HL-60/S4 (cell line): ENCODE results near the gene KHDRBS2.

Experiments
- in situ Hi-C: fragments of 300-500 bp; cut with MboI; formaldehyde crosslinking; loops from 2 replicates; pipeline ENCODE4 v1.14.3; 2022; ENCODE audit warnings: low sequenced_read_pairs

Gene KHDRBS2

DNA sequence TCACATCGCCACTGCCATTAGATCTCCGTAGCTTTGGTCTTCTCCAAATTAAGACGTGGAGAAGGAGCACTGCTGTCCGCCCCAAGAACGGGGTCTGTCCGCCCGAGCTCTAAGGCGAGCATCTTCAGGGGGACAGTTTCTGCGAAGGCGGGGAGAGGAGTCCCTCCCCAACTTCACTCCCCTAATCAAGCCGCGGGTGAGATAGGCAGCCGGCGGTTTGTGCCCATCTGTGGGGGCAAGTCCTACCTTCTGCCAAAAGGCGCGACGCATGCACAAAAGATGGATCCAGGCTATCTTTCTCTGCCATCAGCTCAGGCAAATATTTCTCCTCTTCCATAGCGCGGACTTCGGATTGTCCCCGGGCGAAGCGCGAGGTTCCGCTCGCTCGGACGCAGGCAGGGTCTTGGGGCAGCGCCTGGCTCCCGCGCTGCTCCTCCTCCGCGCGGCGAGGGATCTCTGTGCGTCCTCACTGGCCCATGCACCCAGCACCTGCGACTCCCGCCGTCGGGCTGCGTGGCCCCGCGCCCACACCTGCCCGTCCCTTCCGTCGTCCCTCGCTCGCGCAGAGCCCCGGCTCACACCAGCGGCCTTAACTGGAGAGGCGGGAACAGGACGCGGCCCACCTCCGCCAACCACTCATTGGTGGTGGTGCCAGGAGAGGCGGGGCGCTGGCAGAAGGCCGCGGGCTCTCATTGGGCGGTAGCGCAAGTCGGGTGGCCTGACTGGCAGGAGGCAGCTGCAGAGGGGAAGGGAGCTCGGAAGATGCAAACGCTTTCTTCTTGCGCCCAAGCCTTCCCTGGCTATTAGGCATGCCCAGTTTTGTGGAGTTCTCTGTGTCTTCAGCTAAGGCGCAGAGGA lies at the start of gene KHDRBS2:
TSS of gene KHDRBS2 (minus strand) at position 614 of the 858 bp plus-strand sequence.
- in situ Hi-C loops = no loop called here

DNA sequence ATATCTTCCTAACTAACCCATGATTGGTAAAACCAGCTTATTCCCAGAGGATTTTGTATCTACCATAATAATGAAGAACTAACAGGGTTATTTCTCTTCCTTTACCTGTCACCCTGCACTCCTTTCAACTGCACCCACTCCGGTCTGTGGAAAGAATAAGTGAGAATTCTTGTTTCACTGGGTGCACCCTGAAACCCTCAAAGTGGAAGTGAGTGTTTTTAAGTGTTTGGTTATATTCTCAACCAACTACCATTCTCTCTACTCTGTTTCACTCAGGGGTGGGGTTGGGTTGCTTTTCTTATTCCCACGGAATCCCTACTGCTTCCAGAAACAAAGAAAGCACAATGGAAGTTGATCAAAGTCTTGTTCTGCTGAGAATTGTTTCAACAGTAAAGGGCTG lies 42.6 kb upstream of the KHDRBS2 start:
- in situ Hi-C loops = no loop called here

DNA sequence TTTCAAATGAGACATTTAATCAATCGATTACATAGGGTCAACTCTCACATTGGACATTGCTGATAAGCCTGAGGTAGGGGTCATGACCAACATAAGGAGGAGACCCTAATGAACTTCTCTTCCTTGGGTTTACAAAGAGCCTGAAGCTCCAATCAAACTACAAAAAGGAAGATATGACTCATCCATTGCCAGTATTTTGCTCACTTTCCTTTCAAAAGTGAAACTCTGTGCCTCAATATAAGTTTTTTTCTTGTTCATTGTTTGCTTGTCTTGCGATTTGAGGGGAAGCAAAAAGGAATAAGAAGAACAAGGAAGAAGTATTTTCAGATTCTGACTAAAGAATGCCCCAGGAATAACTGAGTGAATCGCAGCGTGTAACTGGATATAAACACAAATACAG lies 38.8 kb upstream of the KHDRBS2 start:
- in situ Hi-C loops = no loop called here

- in situ Hi-C loops = no loop called here
Measured at GRCh38 chr6:62323818-62324431, 37.9 kb upstream of the KHDRBS2 start.

GRCh38 chr6:62298745-62299392 lies 12.8 kb upstream of the KHDRBS2 start:
- in situ Hi-C loops = no loop called here

DNA sequence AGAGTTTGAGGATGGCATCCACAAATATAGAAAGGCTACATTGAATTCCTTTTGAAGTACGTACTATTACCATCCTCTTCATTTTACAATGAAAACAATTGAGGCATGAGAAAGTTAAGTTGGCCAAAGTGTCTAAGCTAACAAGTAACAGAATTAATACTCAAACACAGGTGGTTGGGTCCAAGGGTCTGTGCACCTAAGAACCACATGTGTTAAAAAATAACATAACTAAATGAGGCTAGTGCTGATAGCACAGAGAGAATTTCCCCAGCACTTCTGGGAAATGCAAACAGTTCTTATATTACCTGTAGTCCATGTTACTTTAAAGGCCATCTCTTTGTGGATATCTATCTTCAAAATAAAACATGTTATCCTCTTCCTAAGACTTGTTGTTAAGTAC lies 10.5 kb upstream of the KHDRBS2 start:
- in situ Hi-C loops = no loop called here

GRCh38 chr6:62288974-62289373 lies 2.9 kb upstream of the KHDRBS2 start:
- in situ Hi-C loops = no loop called here

DNA sequence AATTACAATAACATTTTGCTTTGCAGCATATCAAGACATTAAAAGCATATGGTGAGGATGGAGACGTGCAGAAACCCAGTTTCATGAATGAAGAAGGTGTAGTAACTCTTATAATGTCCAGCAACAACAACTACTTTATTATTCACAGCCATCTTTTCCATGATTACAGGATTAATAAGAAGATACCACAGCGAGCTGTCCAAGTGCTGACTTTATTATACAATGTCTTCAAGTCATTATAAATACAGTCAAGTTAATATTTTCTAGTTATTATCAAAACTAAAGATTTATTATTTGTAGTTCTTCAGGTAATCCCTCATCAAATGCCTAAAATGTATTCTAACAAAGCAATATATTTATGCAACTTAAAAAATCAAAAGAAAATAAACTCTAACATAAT lies 2.5 kb upstream of the KHDRBS2 start:
- in situ Hi-C loops = no loop called here

DNA sequence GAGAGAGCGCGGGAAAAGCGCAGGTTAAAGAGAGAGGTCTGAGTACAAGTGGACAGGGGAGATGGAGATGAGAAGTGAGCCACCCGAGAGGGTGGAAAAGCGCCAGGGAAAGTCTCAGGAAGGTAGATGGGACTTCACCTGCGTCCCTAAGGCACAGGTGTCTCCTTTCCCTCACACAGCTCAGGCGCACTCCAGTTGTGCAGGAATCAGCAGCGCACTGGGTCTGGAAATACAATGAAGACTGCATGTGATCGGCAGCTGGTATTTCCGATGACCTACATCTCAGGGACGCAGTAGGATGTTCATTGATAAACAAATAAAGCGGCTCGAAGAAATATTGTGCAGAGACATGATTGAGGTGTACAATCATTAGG lies 432 bp upstream of the KHDRBS2 start:
- in situ Hi-C loops = no loop called here

- in situ Hi-C loops = no loop called here
Measured at GRCh38 chr6:62284725-62285124, 1.3 kb downstream of the KHDRBS2 start.

DNA sequence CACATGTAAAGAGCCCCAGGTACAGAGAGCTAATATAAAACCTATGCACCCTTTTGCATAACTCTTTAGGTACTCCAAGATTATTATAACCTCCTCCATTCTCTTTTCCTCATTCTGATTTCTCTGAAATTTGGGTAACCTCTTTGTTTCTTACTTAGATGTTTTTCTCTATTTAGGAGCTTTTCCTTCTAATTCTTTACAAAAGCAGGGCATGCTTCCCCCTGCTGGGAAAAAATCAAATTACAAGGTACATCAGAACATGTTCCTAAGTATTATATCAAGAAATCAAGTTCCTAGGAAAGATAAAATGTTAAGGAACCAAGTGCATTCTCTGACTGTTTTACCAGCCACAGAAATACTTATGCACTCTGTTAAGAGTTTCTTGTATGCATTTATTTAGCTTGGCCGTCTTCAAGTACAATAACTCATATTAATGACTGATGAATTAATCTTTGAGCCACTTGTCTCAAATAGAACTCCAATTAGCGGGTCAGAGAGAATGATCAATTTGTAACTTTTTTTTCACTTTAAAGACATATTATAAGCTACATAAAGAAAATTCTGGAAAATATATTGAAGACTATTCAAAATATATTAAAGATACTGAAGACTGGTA lies 2.1 kb downstream of the KHDRBS2 start:
- in situ Hi-C loops = no loop called here

GRCh38 chr6:62283365-62283764 lies 2.7 kb downstream of the KHDRBS2 start:
- in situ Hi-C loops = no loop called here

GRCh38 chr6:62280099-62280498 lies 5.9 kb downstream of the KHDRBS2 start:
- in situ Hi-C loops = no loop called here

GRCh38 chr6:62272114-62272513 lies 13.9 kb downstream of the KHDRBS2 start:
- in situ Hi-C loops = no loop called here

DNA sequence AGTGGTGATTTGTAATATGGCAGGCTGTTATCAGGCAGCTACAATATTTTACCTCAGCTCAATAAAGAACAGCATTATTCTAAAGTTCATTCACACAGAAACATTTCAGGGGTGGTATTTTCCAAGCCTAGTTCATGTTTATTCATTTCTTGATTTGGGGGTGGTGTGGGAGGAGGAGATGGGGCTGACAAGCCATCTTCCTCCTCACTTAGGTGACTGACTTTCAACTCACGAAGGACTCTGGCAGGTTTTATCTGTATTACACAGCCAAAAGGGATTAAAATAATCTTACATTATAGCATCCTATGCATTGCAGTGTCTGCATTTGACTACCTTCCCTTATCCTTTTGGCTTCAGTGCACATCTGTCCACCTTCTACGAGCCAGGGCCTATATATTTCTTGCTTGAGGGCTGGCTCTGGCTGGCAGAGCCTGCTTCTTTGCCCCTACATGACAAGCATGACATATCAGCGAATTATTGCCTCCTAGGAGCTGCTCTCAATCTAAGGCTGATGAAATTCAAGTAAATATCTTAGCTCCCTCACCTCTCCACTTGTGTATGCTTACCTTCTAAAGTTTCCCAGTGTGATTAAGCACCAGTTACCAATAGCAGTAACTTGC lies 20.0 kb downstream of the KHDRBS2 start:
- in situ Hi-C loops = no loop called here

GRCh38 chr6:62262283-62262682 lies 23.7 kb downstream of the KHDRBS2 start:
- in situ Hi-C loops = no loop called here

- in situ Hi-C loops = no loop called here
Measured at GRCh38 chr6:62246087-62246486, 39.9 kb downstream of the KHDRBS2 start.

DNA sequence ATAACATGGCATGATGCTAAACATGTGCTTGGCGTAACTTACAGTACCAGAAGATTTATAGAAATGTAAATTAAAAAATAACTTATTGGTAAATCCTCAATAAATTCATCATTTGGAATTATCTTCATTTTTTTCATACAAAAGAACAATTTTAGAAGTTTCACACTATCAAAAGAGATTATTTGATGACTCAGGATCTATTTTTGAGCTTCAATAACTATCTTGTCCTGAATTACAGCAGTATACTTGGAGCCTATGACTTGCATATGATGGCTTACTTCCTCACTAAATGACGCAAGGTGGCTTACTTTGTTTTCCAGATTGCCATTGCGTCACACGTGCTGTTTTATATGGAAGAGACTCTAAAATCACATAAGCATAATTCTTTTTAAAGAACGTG lies 49.2 kb downstream of the KHDRBS2 start:
- in situ Hi-C loops = no loop called here

DNA sequence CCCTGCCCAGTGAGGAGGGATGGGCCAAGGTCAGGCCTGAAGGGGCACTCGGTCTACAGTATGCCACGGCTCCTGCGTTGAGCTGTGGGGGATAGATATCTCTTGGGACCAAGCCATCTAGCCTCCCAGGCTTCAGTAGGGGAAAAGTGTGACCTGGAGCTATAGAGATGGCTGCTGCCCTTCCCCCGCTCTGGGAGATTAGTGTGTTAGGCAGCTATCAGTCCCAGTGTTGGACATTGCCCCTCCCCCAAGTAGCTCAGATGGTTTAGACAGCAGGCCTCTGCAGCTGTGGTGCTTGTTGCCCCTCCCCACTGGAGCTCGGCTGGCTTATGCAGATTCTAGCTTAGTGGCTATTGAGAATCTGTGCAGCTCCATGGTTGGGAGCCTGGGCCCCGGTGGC lies 56.8 kb downstream of the KHDRBS2 start:
- in situ Hi-C loops = no loop called here

DNA sequence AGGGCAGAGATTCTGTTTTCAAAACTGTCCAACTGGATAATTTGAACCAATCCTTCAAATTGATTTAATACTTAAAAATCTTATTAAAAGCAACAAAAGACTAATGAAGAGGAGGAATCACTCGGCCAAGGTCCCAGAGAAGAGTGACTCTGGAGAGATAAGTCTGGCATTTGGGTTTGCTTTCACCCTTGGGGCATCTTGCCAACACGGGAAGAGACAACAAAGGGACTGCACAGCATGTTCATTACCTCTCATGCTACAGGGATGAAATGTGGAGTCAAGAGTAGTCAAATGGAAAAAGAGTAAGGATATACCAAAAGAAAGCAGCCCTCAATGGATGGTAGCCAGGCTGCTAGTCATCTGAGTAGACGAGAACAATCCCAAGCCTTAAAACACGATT lies 68.2 kb downstream of the KHDRBS2 start:
- in situ Hi-C loops = no loop called here

DNA sequence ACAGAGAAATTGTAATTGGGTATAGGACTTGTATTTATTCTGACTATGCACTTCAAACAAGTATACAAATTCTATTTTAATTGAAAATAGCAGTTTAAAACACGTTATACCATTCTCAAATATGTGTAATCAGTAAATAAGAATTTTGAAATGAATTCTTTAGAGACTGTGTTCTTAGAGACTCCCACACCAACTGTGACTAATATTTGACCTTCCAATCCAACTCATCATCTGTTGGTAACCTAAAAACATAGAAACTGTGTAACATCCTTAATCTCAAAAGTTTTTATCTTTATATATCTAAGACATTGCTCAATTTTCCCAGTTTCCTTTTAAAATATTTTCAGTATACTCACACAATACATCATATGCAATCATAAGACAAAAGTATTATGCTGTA lies 83.9 kb downstream of the KHDRBS2 start:
- in situ Hi-C loops = no loop called here
